CD4-positive, CD25-positive, alpha-beta regulatory T cell (primary cell): Measurements from ENCODE around the gene MTHFD1L. TPM values are rescaled to one million over a fixed set of nuclear protein-coding genes. Genes with fewer than 3 reads are reported as not detected.

Experiments
- ATAC-seq, 2 donors: fragments of 150-1000 bp; cut with Tn5 transposase; one replicate each; pipeline ENCODE4 v1.10.0; 2021; ENCODE audit warnings: low read depth in 2 of 2, moderate number of reproducible peaks in 2 of 2, moderate library complexity in 1 of 2
- DNase-seq, 3 donors: peaks; one replicate each; pipeline versions ENCODE4 v3.0.0 to v3.0.0-alpha.2; 2012 to 2022; ENCODE audit warnings: mixed read lengths in 1 of 3
- H3K27ac ChIP-seq: one replicate; pipeline ENCODE4 v1.7.0; 2013; ENCODE audit warnings: mild to moderate bottlenecking, low read length; ENCODE audit not compliant: insufficient read depth, poor library complexity, severe bottlenecking
- H3K27me3 ChIP-seq: one replicate; pipeline ENCODE4 v1.7.0; 2013; ENCODE audit warnings: low read length; ENCODE audit not compliant: control insufficient read depth, insufficient read depth
- H3K36me3 ChIP-seq: one replicate; pipeline ENCODE4 v1.7.0; 2013; ENCODE audit warnings: mild to moderate bottlenecking, low read length, moderate library complexity; ENCODE audit not compliant: control insufficient read depth, insufficient read depth
- H3K4me1 ChIP-seq: 2 replicates; pipeline ENCODE4 v1.7.0; 2013; ENCODE audit warnings: mild to moderate bottlenecking, low read length; ENCODE audit not compliant: insufficient read depth, control insufficient read depth, poor library complexity, severe bottlenecking
- H3K4me3 ChIP-seq: one replicate; pipeline ENCODE4 v1.7.0; 2013; ENCODE audit warnings: low read depth, mild to moderate bottlenecking, low read length, moderate library complexity
- H3K9me3 ChIP-seq, 2 experiments: 1 replicate in 1 of 2; 2 replicates in 1 of 2; pipeline ENCODE4 v1.7.0; 2013; ENCODE audit warnings: low read length in 2 of 2, mild to moderate bottlenecking in 1 of 2, moderate library complexity in 1 of 2; ENCODE audit not compliant: control insufficient read depth in 2 of 2
- H3K27ac Mint-ChIP-seq, 3 donors: one replicate each; pipeline ENCODE4 v1.8.0; 2020 to 2022; ENCODE audit warnings: mild to moderate bottlenecking in 3 of 3, mixed read lengths in 3 of 3, moderate library complexity in 2 of 3
- H3K27me3 Mint-ChIP-seq: one replicate; pipeline ENCODE4 v1.8.0; 2022; ENCODE audit warnings: mild to moderate bottlenecking, mixed read lengths
- H3K36me3 Mint-ChIP-seq: one replicate; pipeline ENCODE4 v1.8.0; 2020; ENCODE audit warnings: mixed read lengths
- H3K4me1 Mint-ChIP-seq, 4 donors: one replicate each; pipeline ENCODE4 v1.8.0; 2020 to 2022; ENCODE audit warnings: mixed read lengths in 4 of 4, mild to moderate bottlenecking in 1 of 4
- H3K4me3 Mint-ChIP-seq, 4 donors: one replicate each; pipeline ENCODE4 v1.8.0; 2020 to 2022; ENCODE audit warnings: mild to moderate bottlenecking in 4 of 4, mixed read lengths in 4 of 4, moderate library complexity in 3 of 4
- H3K9me3 Mint-ChIP-seq, 7 donors: one replicate each; pipeline ENCODE4 v1.8.0; 2020 to 2022; ENCODE audit warnings: mixed read lengths in 7 of 7, mild to moderate bottlenecking in 3 of 7, moderate library complexity in 2 of 7
- polyA plus RNA-seq, 4 donors: library from polyadenylated mRNA; unstranded; fragments of 300-500 nt; fragmentation: Illumina TruSeq; gene quantifications; one replicate each; pipeline ENCODE4 v1.2.3, GENCODE V29; 2021
- total RNA-seq: library from RNA; stranded (reverse); gene quantifications from one replicate; pipeline ENCODE4 v1.2.3, GENCODE V29; 2022

Gene MTHFD1L
- total and polyA plus RNA-seq, 5 donors from 2014 or later, result 2.0 to 11.1 (median 3.4) TPM

DNA sequence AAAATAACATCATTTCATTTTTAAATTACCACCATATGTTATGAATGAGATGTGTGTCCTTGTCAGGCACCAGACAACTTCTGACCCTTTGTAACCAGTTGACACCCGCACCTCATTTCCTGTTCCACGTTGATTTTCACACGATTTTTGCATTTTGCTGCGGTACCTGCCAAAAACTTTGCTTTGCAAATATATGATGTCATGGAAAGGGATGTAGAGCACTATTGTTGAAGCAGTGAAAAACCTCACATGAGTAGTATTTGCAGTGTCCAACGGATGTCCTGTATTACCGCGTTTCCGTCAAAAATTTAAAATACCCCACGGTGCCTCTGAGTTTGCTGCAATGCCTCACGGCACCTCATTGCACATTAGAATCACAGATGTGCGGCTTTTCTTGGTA, 115.6 kb downstream of the MTHFD1L start:
- Histone ChIP-seq H3K27me3 (no peaks in the 10 kb centered on the region), H3K9me3 (no peaks in the 10 kb centered on the region), H3K27ac (no peak overlapping the region), H3K4me3 (no peak overlapping the region), H3K4me1 (no peaks in the 10 kb centered on the region), H3K36me3 (no peaks in the 10 kb centered on the region)
- no peak overlapping the region for H3K4me3 Mint-ChIP-seq
- no peaks in the 10 kb centered on the region for H3K27me3 Mint-ChIP-seq
- no peak for DNase-seq
- H3K9me3 Mint-ChIP-seq, result no peaks in the 10 kb centered on the region
- H3K4me1 Mint-ChIP-seq, result peaks cover 0 to 2% (median 0%) of the 10 kb centered on the region in 4 donors
- H3K36me3 Mint-ChIP-seq, result no peaks in the 10 kb centered on the region
- H3K27ac Mint-ChIP-seq, result no peak overlapping the region
- ATAC-seq, result no peak

DNA sequence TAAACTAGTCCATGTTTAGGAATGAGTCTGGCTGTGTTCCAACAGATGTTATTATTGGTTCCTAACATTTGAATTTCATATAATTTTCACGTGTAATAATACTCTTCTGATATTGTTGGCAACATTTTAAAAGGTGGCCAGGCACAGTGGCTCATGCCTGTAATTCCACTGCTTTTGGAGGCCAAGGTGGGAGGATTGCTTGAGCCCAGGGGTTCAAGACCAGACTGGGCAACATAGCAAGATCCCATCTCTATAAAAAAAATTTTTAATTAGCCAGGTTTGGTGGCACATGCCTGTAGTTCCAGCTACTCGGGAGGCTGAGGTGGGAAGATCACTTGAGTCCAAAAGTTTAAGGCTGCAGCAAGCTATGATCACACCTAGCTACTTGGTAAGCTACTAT, 116.2 kb downstream of the MTHFD1L start:
- H3K27me3 ChIP-seq, result no peaks in the 10 kb centered on the region
- DNase-seq (no peak), ATAC-seq (no peak)
- no peak overlapping the region for H3K27ac ChIP-seq
- peaks cover 0 to 5% (median 1%) of the 10 kb centered on the region in 4 donors for H3K4me1 Mint-ChIP-seq
- no peaks in the 10 kb centered on the region for H3K9me3 ChIP-seq
- H3K4me1 ChIP-seq, result no peaks in the 10 kb centered on the region
- H3K36me3 ChIP-seq, result no peaks in the 10 kb centered on the region
- no peak overlapping the region for H3K27ac Mint-ChIP-seq
- no peak overlapping the region for H3K4me3 ChIP-seq
- H3K9me3 Mint-ChIP-seq, result no peaks in the 10 kb centered on the region
- no peaks in the 10 kb centered on the region for H3K36me3 Mint-ChIP-seq
- H3K27me3 Mint-ChIP-seq, result no peaks in the 10 kb centered on the region
- H3K4me3 Mint-ChIP-seq, result no peak overlapping the region

DNA sequence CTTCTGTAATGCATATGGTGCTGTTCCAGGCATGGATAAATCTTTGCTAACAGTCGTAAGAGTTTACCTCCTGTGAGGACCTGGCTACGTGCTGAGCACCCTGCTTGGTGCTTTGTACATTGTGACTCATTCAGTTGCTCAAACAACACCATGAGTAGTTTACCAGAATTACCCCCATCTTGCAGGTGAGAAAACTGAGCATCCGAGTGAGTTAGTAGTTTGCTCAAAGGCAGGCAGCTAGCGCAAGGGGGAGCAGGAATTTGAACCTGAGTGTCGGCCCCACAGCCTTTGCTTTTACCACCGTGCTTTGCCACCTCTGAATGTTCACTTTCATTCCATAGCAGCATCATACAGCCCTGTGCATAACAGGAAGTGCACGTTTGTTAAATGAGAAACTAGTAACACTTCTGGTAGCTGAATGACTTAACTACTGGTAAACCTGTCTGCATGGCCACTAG, 121.9 kb downstream of the MTHFD1L start:
- no peaks in the 10 kb centered on the region for H3K36me3 Mint-ChIP-seq
- Histone ChIP-seq H3K27me3 (no peaks in the 10 kb centered on the region), H3K4me1 (peaks cover 11% of the 10 kb centered on the region), H3K27ac (peak overlapping the region; percentile 67), H3K36me3 (no peaks in the 10 kb centered on the region), H3K9me3 (no peaks in the 10 kb centered on the region), H3K4me3 (peak overlapping the region; percentile 77)
- peak overlapping the region; percentile 85 to 95 (median 86) for H3K27ac Mint-ChIP-seq
- H3K9me3 Mint-ChIP-seq, result peaks cover 0 to 2% (median 0%) of the 10 kb centered on the region in 7 donors
- H3K4me1 Mint-ChIP-seq, result peaks cover 5 to 20% (median 18%) of the 10 kb centered on the region in 4 donors
- DNase-seq (peak in 2 of 3 donors; percentile 60 to 88), ATAC-seq (peak; percentile 88 to 89)
- no peaks in the 10 kb centered on the region for H3K27me3 Mint-ChIP-seq
- H3K4me3 Mint-ChIP-seq, result peak overlapping the region; percentile 30 to 85 (median 82)

DNA sequence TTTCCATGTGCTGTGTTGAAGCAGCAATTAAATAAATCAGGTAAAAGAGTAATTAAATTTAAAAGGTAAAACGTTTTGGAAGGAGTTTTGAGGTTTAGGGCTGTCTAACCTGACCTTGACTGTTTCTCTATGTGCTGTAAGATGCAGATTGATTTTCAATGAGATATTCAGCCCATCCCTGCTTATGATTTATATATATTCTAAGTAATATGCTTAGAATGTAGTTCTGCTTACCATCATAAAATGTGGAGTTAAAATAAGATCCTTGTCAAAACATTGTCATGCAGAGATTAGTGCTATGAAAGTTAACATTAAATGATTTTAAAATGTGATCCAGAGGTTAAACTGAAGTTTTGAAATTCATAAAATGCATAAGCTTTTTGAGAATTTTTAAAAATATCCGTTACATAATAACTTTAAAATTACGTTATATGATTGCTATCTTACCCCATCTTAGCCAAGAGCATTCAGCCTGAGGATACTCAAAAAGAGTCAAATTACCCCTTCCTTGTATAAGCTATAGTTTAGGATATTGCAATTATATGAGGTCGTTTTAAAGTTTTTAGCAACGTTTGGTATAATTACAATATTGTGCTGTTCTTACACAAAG, 122.5 kb downstream of the MTHFD1L start:
- Mint-ChIP-seq H3K36me3 (peaks cover 2% of the 10 kb centered on the region), H3K4me3 (peak overlapping the region; percentile 30 to 85 (median 82)), H3K27me3 (no peaks in the 10 kb centered on the region), H3K27ac (peak overlapping the region; percentile 85 to 95 (median 86)), H3K4me1 (peaks cover 5 to 20% (median 18%) of the 10 kb centered on the region in 4 donors), H3K9me3 (peaks cover 0 to 2% (median 0%) of the 10 kb centered on the region in 7 donors)
- Histone ChIP-seq H3K9me3 (no peaks in the 10 kb centered on the region), H3K4me1 (peaks cover 11% of the 10 kb centered on the region), H3K36me3 (no peaks in the 10 kb centered on the region), H3K4me3 (peak overlapping the region; percentile 77), H3K27me3 (no peaks in the 10 kb centered on the region), H3K27ac (peak overlapping the region; percentile 67)
- DNase-seq, result no peak
- ATAC-seq, result no peak

DNA sequence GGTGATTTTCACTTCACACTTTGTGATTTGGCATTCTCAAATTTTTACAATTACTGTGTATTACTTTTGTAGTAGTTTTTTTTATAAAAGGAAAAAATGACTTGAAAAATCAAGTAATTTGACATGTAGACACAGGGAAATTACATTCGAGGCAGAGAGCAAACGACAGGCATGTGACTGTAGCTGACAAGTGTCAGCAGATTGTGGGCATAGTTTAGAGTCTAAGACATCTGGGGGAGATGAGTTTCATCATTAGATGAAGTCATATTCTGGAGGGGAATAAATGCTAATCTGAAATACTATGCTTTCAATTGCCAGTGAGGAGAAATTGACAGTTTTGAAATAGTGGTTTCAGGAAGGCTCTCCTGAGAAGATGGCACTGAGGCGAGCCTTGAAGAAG, 126.0 kb downstream of the MTHFD1L start:
- Mint-ChIP-seq H3K36me3 (peaks cover 12% of the 10 kb centered on the region), H3K9me3 (peaks cover 0 to 2% (median 0%) of the 10 kb centered on the region in 7 donors), H3K27me3 (no peaks in the 10 kb centered on the region), H3K4me1 (peaks cover 5 to 20% (median 15%) of the 10 kb centered on the region in 4 donors), H3K4me3 (no peak overlapping the region), H3K27ac (no peak overlapping the region)
- Histone ChIP-seq H3K27me3 (no peaks in the 10 kb centered on the region), H3K36me3 (peaks cover 2% of the 10 kb centered on the region), H3K4me1 (peaks cover 11% of the 10 kb centered on the region), H3K9me3 (no peaks in the 10 kb centered on the region), H3K27ac (no peak overlapping the region), H3K4me3 (no peak overlapping the region)
- ATAC-seq, result no peak
- DNase-seq, result no peak

DNA sequence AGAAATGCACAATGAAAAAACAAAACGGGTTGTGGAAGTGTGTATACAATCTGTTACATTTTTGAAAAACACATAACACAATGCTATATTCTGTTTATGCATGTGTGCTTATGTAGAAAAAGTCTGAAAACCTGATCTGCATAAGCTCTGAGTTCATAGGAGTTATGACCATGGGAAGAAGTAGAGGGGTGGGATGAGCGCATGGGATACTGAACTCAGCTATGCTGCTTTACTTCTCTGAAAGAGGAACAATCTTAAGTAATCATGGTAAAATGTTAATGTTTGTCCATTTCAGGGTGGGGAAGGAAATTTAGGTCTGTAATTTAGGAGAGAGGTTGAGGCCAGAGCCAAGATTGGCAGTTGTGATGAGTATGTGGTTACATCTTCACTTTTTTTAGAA, 126.8 kb downstream of the MTHFD1L start:
- Histone ChIP-seq H3K4me3 (no peak overlapping the region), H3K36me3 (peaks cover 2% of the 10 kb centered on the region), H3K4me1 (peaks cover 7% of the 10 kb centered on the region), H3K9me3 (no peaks in the 10 kb centered on the region), H3K27me3 (no peaks in the 10 kb centered on the region), H3K27ac (no peak overlapping the region)
- H3K4me3 Mint-ChIP-seq, result no peak overlapping the region
- peaks cover 0 to 2% (median 0%) of the 10 kb centered on the region in 7 donors for H3K9me3 Mint-ChIP-seq
- no peak overlapping the region for H3K27ac Mint-ChIP-seq
- ATAC-seq (no peak), DNase-seq (no peak)
- no peaks in the 10 kb centered on the region for H3K27me3 Mint-ChIP-seq
- peaks cover 0 to 17% (median 9%) of the 10 kb centered on the region in 4 donors for H3K4me1 Mint-ChIP-seq
- H3K36me3 Mint-ChIP-seq, result peaks cover 15% of the 10 kb centered on the region

DNA sequence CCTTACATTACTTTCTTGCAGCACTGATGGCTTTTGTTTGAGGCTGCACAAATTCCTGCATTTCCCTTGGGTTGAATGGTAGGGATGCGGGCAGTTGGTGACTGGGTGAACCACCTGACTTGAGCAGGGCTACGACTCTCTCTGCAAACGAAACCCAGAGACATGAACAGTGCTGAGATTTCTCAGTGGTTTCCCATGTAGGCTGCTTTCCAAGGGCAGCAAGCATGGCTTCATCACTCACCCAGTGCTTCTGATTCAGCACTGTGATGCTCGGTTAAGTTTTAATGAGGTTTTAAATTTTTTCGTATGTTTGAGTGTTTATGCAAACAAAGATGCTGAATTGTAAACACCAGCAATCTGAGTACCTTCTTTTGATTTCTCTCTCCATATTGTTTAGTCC, 127.2 kb downstream of the MTHFD1L start:
- peak overlapping the region in 1 of 3 donors; percentile 13 for H3K27ac Mint-ChIP-seq
- no peak overlapping the region for H3K4me3 Mint-ChIP-seq
- H3K4me1 ChIP-seq, result peaks cover 3% of the 10 kb centered on the region
- no peaks in the 10 kb centered on the region for H3K27me3 Mint-ChIP-seq
- ATAC-seq (no peak), DNase-seq (no peak)
- H3K27ac ChIP-seq, result no peak overlapping the region
- no peaks in the 10 kb centered on the region for H3K9me3 ChIP-seq
- no peaks in the 10 kb centered on the region for H3K27me3 ChIP-seq
- no peak overlapping the region for H3K4me3 ChIP-seq
- H3K36me3 Mint-ChIP-seq, result peaks cover 15% of the 10 kb centered on the region
- H3K9me3 Mint-ChIP-seq, result no peaks in the 10 kb centered on the region
- H3K36me3 ChIP-seq, result peaks cover 2% of the 10 kb centered on the region
- peaks cover 0 to 13% (median 4%) of the 10 kb centered on the region in 4 donors for H3K4me1 Mint-ChIP-seq

DNA sequence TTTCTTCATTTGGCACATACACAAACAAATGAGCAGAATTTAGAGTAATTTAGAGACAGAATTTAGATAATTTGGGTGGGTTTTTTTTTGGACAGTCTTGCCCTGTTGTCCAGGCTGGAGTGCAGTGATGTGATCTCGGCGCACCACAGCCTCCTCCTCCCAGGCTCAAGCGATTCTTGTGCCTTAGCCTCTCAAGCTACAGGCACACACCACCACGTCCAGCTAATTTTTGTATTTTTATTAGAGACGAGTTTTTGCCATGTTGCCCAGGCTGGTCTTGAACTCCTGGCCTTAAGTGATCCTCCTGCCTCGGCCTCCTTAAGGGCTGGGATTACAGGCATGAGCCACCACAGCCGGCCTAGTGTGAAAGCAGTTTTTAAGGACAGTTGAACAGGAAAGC, 127.8 kb downstream of the MTHFD1L start:
- H3K27me3 Mint-ChIP-seq, result no peaks in the 10 kb centered on the region
- no peak for DNase-seq
- H3K4me1 Mint-ChIP-seq, result peaks cover 0 to 8% (median 1%) of the 10 kb centered on the region in 4 donors
- ATAC-seq, result no peak
- Histone ChIP-seq H3K36me3 (peaks cover 2% of the 10 kb centered on the region), H3K27ac (no peak overlapping the region), H3K4me1 (no peaks in the 10 kb centered on the region), H3K27me3 (no peaks in the 10 kb centered on the region), H3K4me3 (no peak overlapping the region), H3K9me3 (no peaks in the 10 kb centered on the region)
- no peaks in the 10 kb centered on the region for H3K9me3 Mint-ChIP-seq
- H3K27ac Mint-ChIP-seq, result no peak overlapping the region
- H3K36me3 Mint-ChIP-seq, result peaks cover 15% of the 10 kb centered on the region
- no peak overlapping the region for H3K4me3 Mint-ChIP-seq
